Measurements from ENCODE around the gene TNFRSF1B. TPM values are rescaled to one million over a fixed set of nuclear protein-coding genes. Genes with fewer than 3 reads are reported as not detected.

TNFRSF1B gene
- total and polyA plus RNA-seq, 9 of the 15 experiments (the other 6 are each of a cell fraction or from before 2014, with no cell fraction given) = 8.8 to 91.3 (median 36.0) TPM

- TF ChIP-seq ZNF407 (IDR thresholded peaks at IDR 0.05; ENCODE audit: low read depth) (no peak), FOXJ3 (CRISPR knock-in tag; IDR thresholded peaks at IDR 0.05) (no peak), RHOXF2B (CRISPR knock-in tag; conservative IDR thresholded peaks at IDR 0.05) (no peak), SMAD3 (CRISPR knock-in tag; conservative IDR thresholded peaks at IDR 0.05) (no peak), BHLHE40 (IDR thresholded peaks at IDR 0.05; ENCODE audit: low read length) (no peak), CREB5 (CRISPR knock-in tag; IDR thresholded peaks at IDR 0.05) (no peak), ZBTB9 (CRISPR knock-in tag; IDR thresholded peaks at IDR 0.05) (no peak), MAFG (tag; conservative IDR thresholded peaks at IDR 0.05) (no peak), BCLAF1 (IDR thresholded peaks at IDR 0.05; ENCODE audit: borderline replicate concordance in 1 of 2, control insufficient read depth in 1 of 2, low read depth in 2 of 2, low read length in 1 of 2) (no peak), MEF2A (IDR thresholded peaks at IDR 0.05; ENCODE audit: control insufficient read depth, low read depth, low read length) (no peak), ZNF766 (CRISPR knock-in tag; conservative IDR thresholded peaks at IDR 0.05) (no peak), SMARCE1 (IDR thresholded peaks at IDR 0.05) (peak; percentile 83; the same call in 1 of the 2 replicates), NR2F6 (CRISPR knock-in tag; IDR thresholded peaks at IDR 0.05) (no peak)
Observed at GRCh38 chr1:12174924-12175810, 8.4 kb downstream of the TNFRSF1B start (continued).
